GM12891 (cell line): Measurements from ENCODE around the gene RYR3.

Source experiments
- DNase-seq: peaks from one replicate; pipeline ENCODE4 v3.0.0; 2011; ENCODE audit warnings: low spot score; ENCODE audit not compliant: insufficient read length
- FAIRE-seq: peaks from 2 replicates; lab custom pipeline; 2011; peaks lifted over from hg19 to GRCh38; lab: Jason Lieb, UNC
- PAX5 ChIP-seq: IDR thresholded peaks from 2 replicates; pipeline ENCODE4 v1.6.1; 2011; ENCODE audit warnings: low read length, moderate library complexity, mild to moderate bottlenecking; ENCODE audit not compliant: insufficient read depth, severe bottlenecking
- POLR2A ChIP-seq: IDR thresholded peaks from 2 replicates; pipeline ENCODE4 v1.6.1; 2011; ENCODE audit warnings: low read depth, low read length, control low read depth
- POLR2AphosphoS5 ChIP-seq: IDR thresholded peaks from 2 replicates; pipeline ENCODE4 v1.6.1; 2011; ENCODE audit warnings: low read depth, low read length, control low read depth
- POU2F2 ChIP-seq: IDR thresholded peaks from 2 replicates; pipeline ENCODE4 v1.6.1; 2011; ENCODE audit warnings: low read depth, mild to moderate bottlenecking, control low read depth, low read length, moderate library complexity
- SPI1 ChIP-seq: IDR thresholded peaks from 2 replicates; pipeline ENCODE4 v1.6.1; 2011; ENCODE audit warnings: low read depth, low read length, control low read depth
- TAF1 ChIP-seq: IDR thresholded peaks from 2 replicates; pipeline ENCODE4 v1.6.1; 2011; ENCODE audit warnings: low read depth, low read length, control low read depth

The RYR3 gene

DNA sequence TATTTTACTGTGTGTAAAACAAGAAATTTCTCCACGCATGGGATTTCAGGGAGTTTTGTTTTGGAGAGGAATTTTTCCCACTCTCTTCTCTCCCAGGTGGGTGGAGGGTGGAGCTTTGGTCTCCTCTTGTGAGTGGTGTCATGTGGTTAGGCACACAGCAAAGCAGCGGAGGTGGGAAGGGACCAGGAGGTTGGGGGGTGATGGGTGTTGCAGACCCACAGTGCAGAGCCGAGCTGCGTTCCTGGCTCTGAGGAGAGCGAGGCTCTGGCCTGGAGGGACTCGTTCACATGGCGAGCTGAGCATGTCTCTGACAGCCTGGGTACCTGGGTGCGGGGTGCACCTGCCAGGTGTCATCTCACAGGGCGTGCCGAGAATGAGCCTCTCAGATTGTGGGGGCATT lies 87.8 kb downstream of the RYR3 start:
- FAIRE-seq (no peak), DNase-seq (no peak)
- TF ChIP-seq PAX5 (no peak), POLR2A (no peak), POU2F2 (no peak), POLR2AphosphoS5 (no peak), SPI1 (no peak), TAF1 (no peak)

- no peak for TF ChIP-seq POLR2A
- TF ChIP-seq POLR2AphosphoS5: no peak
- no peak for TF ChIP-seq PAX5
- TF ChIP-seq SPI1: no peak
- TF ChIP-seq POU2F2: no peak
- no peak for TF ChIP-seq TAF1
- no peak for DNase-seq
- FAIRE-seq: no peak
These were observed 90.2 kb downstream of the RYR3 start for GRCh38 chr15:33400941-33401340.

GRCh38 chr15:33402600-33402999 lies 91.8 kb downstream of the RYR3 start:
- FAIRE-seq: no peak
- TF ChIP-seq POU2F2 (no peak), PAX5 (no peak), POLR2A (no peak), POLR2AphosphoS5 (no peak)
- DNase-seq: no peak

GRCh38 chr15:33405096-33405495 lies 94.3 kb downstream of the RYR3 start:
- no peak for FAIRE-seq
- no peak for DNase-seq
- no peak for TF ChIP-seq POLR2AphosphoS5
- TF ChIP-seq POU2F2: no peak
- no peak for TF ChIP-seq TAF1
- no peak for TF ChIP-seq PAX5
- no peak for TF ChIP-seq POLR2A
- no peak for TF ChIP-seq SPI1

- no peak for DNase-seq
- TF ChIP-seq SPI1 (no peak), POLR2AphosphoS5 (no peak), PAX5 (no peak), POLR2A (no peak), POU2F2 (no peak), TAF1 (no peak)
- FAIRE-seq: no peak
These were observed 101.1 kb downstream of the RYR3 start for GRCh38 chr15:33411596-33412540.

GRCh38 chr15:33419701-33420100 lies 108.9 kb downstream of the RYR3 start:
- no peak for DNase-seq
- no peak for FAIRE-seq
- no peak for TF ChIP-seq POLR2AphosphoS5
- no peak for TF ChIP-seq POU2F2
- no peak for TF ChIP-seq PAX5
- TF ChIP-seq SPI1: no peak
- no peak for TF ChIP-seq POLR2A
- no peak for TF ChIP-seq TAF1

DNA sequence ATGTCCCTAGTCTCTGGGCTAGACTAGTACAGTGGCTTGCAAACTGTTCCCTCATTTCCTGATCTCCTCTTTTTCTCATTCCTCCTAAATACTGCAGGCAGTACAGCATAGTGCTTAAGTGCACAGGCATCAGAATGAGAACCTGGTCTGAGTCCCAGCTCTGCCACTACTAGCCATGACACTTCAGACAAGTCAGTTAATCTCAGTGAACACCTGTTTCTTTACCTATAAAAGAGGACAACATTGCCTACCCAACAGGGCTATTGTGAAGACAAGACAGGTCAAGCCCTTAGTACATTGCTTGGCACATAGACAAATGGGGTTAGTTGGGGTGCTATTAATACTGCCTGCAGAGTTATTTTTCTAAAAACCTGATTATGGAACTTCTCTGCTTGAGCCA lies 113.3 kb downstream of the RYR3 start:
- FAIRE-seq (no peak), DNase-seq (no peak)
- no peak for TF ChIP-seq POLR2AphosphoS5

- TF ChIP-seq POU2F2: no peak
- TF ChIP-seq POLR2A: no peak
- no peak for TF ChIP-seq POLR2AphosphoS5
- TF ChIP-seq SPI1: no peak
- TF ChIP-seq PAX5: no peak
- no peak for TF ChIP-seq TAF1
- no peak for DNase-seq
- no peak for FAIRE-seq
These were observed 114.4 kb downstream of the RYR3 start for GRCh38 chr15:33425142-33425541.

DNA sequence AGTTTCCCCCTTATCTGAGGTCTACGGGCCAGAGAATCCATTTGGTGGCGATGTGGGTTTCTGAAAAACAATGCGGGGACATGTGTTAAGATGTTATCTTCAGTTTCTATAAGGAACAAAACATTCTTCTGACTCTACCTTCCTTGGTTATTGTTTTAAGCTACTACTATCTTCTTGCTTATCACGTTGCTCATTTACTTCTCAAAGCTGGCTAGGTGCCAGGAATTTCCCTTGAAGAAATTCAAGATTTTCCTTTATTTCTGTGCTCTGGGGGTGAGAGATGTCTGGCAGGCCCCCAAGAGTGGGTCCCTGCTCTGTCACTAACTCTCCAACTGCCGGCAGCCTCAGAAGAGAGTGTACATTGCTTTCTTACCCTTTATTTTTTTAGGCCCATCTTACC lies 119.8 kb downstream of the RYR3 start:
- TF ChIP-seq POLR2A (no peak), POLR2AphosphoS5 (no peak), POU2F2 (no peak), PAX5 (no peak), SPI1 (no peak), TAF1 (no peak)
- FAIRE-seq (no peak), DNase-seq (no peak)

DNA sequence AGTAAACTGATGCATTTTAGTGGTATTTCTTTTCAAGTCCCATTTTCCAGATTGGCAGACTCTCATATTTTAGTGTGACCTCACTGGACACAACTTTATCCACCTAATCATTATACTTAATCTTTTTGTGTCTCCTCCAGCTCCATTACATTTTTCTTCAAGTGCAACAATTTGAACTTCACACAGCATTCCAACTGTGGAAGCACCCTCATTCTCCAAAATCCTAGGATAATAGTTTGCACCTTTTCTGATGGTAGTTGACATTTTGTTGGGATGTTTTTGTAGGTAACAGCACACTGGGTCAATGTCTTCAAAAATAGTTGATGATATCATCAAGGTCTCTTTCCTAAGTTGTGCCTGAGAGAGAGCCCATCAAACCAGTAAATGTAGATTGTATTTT lies 123.1 kb downstream of the RYR3 start:
- TF ChIP-seq POLR2A (no peak), PAX5 (no peak), TAF1 (no peak), POU2F2 (no peak), SPI1 (no peak), POLR2AphosphoS5 (no peak)
- no peak for FAIRE-seq

DNA sequence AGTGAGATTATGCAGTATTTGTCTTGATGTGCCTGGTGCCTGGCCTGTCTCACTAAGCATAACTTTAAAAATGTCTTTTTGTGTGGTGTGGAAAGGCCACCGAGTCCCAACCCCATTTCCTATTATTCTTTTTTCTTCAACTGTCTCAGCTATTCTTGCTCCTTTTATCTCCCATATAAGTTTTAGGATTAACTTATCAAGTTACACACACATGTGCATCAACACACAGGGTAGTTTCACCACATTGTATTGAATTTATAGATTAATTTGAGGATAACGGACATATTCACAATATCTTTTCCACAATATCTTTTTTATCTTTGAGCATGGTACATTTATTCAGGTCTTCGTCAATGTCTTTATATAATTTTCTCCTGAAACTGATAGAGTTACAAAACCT lies 127.6 kb downstream of the RYR3 start:
- no peak for FAIRE-seq
- no peak for DNase-seq
- TF ChIP-seq POLR2AphosphoS5: no peak
- TF ChIP-seq SPI1: no peak
- TF ChIP-seq TAF1: no peak
- no peak for TF ChIP-seq PAX5
- TF ChIP-seq POU2F2: no peak
- TF ChIP-seq POLR2A: no peak

More for the DNA sequence above, 123.1 kb downstream of the RYR3 start:
- DNase-seq: no peak
